SU-DHL-6 (cell line): Measurements from ENCODE around the gene SOD1.

Experiments used
- H2AFZ ChIP-seq: fragments of 200-600 bp; sonication (generic); 2 replicates; pipeline ENCODE4 v1.6.1; 2014; ENCODE audit warnings: low read depth, mild to moderate bottlenecking, moderate library complexity, mixed read lengths, antibody characterized with exemption, low read length; ENCODE audit not compliant: severe bottlenecking
- H3F3A ChIP-seq: fragments of 200-600 bp; shearing (Covaris generic); 2 replicates; pipeline ENCODE4 v1.6.0; 2016; ENCODE audit warnings: antibody characterized with exemption, mild to moderate bottlenecking; ENCODE audit not compliant: insufficient read depth
- H3K27ac ChIP-seq: fragments of 200-600 bp; sonication (generic); 2 replicates; pipeline ENCODE4 v1.5.1; 2016; ENCODE audit warnings: low read depth, mild to moderate bottlenecking, low read length, moderate library complexity, mixed read lengths
- H3K27me3 ChIP-seq: fragments of 200-600 bp; sonication (generic), shearing (Covaris generic); 2 replicates; pipeline ENCODE4 v1.6.0; 2014; ENCODE audit warnings: mild to moderate bottlenecking, low read length
- H3K36me3 ChIP-seq: fragments of 200-600 bp; sonication (generic); 2 replicates; pipeline ENCODE4 v1.6.1; 2014; ENCODE audit warnings: mild to moderate bottlenecking, low read length, mixed read lengths
- H3K4me2 ChIP-seq: fragments of 300-600, 200-600 bp; shearing (Covaris generic), sonication (generic); 2 replicates; pipeline ENCODE4 v1.6.0; 2014; ENCODE audit warnings: low read length, low read depth, mild to moderate bottlenecking; ENCODE audit not compliant: poor library complexity, severe bottlenecking
- H3K4me3 ChIP-seq: fragments of 200-600 bp; sonication (generic); 2 replicates; pipeline ENCODE4 v1.5.1; 2014; ENCODE audit warnings: antibody characterized with exemption, low read length, mild to moderate bottlenecking, mixed read lengths; ENCODE audit not compliant: insufficient read depth, poor library complexity, severe bottlenecking
- H3K79me2 ChIP-seq: fragments of 200-600 bp; sonication (generic); 2 replicates; pipeline ENCODE4 v1.6.1; 2014; ENCODE audit warnings: mild to moderate bottlenecking, low read length, moderate library complexity; ENCODE audit not compliant: insufficient read depth
- H3K9ac ChIP-seq: fragments of 200-600 bp; sonication (generic); 2 replicates; pipeline ENCODE4 v1.7.0; 2014; ENCODE audit warnings: mild to moderate bottlenecking, low read length
- H3K9me2 ChIP-seq: fragments of 200-600 bp; sonication (generic); replicated peaks from 2 replicates; pipeline ENCODE4 v1.6.1; 2014; ENCODE audit warnings: low read length; ENCODE audit not compliant: insufficient read depth
- H3K9me3 ChIP-seq: fragments of 200-600 bp; sonication (generic); 2 replicates; pipeline ENCODE4 v1.6.1; 2014; ENCODE audit warnings: low read length, mixed read lengths; ENCODE audit not compliant: insufficient read depth
- H4K20me1 ChIP-seq: fragments of 200-600 bp; sonication (generic); 2 replicates; pipeline ENCODE4 v1.6.1; 2014; ENCODE audit warnings: low read depth, mild to moderate bottlenecking, antibody characterized with exemption, low read length, moderate library complexity, mixed read lengths
- EZH2phosphoT487 ChIP-seq: fragments of 200-600 bp; sonication (generic), shearing (Covaris generic); conservative IDR thresholded peaks from 2 replicates; pipeline ENCODE4 v1.6.1; 2018; ENCODE audit warnings: mild to moderate bottlenecking, antibody characterized with exemption, low read length, moderate library complexity, mixed read lengths
- TF ChIP-seq, protein P1 (sequence below): fragments of 200-600 bp; sonication (generic); IDR thresholded peaks from one replicate; pipeline ENCODE4 v1.5.1; 2017; ENCODE audit warnings: antibody characterized with exemption, mild to moderate bottlenecking, low read length, moderate library complexity; ENCODE audit not compliant: insufficient read depth, poor library complexity, severe bottlenecking

SOD1 gene

DNA sequence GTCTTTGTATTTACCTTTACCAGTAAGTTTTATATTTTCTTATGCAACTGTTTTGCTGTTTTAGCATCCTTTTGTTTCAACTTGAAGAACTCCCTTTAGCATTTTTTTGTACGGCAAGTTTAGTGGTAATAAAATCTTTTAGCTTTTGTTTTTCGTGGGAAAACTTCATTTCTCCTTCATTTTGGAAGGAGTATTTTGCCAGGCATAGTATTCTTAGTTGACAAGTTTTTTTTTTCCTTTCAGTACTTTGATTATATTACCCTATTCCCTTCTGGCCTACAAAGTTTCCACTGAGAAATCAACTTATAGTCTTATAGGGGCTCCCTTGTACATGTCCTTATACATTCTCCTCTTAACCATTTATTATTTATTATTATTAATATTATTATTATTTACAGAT, 22.6 kb upstream of the SOD1 start:
- H3K9me3 ChIP-seq, result no peaks in the 10 kb centered on the region
- no peaks in the 10 kb centered on the region for H3F3A ChIP-seq
- H3K4me3 ChIP-seq, result no peak overlapping the region
- H3K4me2 ChIP-seq, result no peak overlapping the region
- no peak overlapping the region for H2AFZ ChIP-seq
- no peaks in the 10 kb centered on the region for H3K27me3 ChIP-seq
- H3K79me2 ChIP-seq, result no peaks in the 10 kb centered on the region
- H3K9me2 ChIP-seq, result no peaks in the 10 kb centered on the region
- H4K20me1 ChIP-seq, result no peaks in the 10 kb centered on the region
- no peaks in the 10 kb centered on the region for H3K36me3 ChIP-seq
- no peak overlapping the region for H3K27ac ChIP-seq
- TF ChIP-seq, protein P1, sequence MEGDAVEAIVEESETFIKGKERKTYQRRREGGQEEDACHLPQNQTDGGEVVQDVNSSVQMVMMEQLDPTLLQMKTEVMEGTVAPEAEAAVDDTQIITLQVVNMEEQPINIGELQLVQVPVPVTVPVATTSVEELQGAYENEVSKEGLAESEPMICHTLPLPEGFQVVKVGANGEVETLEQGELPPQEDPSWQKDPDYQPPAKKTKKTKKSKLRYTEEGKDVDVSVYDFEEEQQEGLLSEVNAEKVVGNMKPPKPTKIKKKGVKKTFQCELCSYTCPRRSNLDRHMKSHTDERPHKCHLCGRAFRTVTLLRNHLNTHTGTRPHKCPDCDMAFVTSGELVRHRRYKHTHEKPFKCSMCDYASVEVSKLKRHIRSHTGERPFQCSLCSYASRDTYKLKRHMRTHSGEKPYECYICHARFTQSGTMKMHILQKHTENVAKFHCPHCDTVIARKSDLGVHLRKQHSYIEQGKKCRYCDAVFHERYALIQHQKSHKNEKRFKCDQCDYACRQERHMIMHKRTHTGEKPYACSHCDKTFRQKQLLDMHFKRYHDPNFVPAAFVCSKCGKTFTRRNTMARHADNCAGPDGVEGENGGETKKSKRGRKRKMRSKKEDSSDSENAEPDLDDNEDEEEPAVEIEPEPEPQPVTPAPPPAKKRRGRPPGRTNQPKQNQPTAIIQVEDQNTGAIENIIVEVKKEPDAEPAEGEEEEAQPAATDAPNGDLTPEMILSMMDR, result no peak
- no peak for TF ChIP-seq EZH2phosphoT487
- H3K9ac ChIP-seq, result no peak overlapping the region

DNA sequence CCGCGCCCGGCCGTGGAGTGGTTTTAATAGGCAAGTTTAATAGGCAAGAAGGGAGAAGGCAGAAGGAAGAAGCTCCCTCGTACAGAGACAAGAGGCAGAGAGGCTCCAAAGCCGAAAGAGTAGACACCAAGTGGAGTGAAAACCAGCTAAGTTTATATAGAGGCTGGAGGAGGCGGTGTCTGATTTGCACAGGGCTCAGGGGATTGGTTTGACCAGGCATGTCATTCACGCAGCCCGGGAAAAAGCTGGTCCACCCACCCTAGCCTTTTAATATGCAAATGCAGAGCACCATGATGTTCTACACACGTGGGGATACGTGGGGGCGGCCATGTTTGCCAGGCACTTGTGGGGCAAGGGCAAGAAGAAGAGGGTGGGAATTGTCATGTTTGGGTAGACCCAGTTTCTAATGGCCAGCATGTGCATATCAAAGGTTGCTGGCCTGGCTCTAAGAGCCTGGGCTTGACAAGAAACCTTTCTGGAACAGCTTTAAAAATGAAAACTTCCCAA, 18.0 kb upstream of the SOD1 start:
- H3K27ac ChIP-seq, result no peak overlapping the region
- no peaks in the 10 kb centered on the region for H3K9me2 ChIP-seq
- H3F3A ChIP-seq, result no peaks in the 10 kb centered on the region
- H3K9ac ChIP-seq, result no peak overlapping the region
- no peak overlapping the region for H3K4me3 ChIP-seq
- no peaks in the 10 kb centered on the region for H3K27me3 ChIP-seq
- H3K36me3 ChIP-seq, result no peaks in the 10 kb centered on the region
- H3K4me2 ChIP-seq, result no peak overlapping the region
- H3K9me3 ChIP-seq, result no peaks in the 10 kb centered on the region
- H4K20me1 ChIP-seq, result no peaks in the 10 kb centered on the region
- no peaks in the 10 kb centered on the region for H3K79me2 ChIP-seq
- TF ChIP-seq, protein P1, result no peak
- TF ChIP-seq EZH2phosphoT487, result no peak
- no peak overlapping the region for H2AFZ ChIP-seq

DNA sequence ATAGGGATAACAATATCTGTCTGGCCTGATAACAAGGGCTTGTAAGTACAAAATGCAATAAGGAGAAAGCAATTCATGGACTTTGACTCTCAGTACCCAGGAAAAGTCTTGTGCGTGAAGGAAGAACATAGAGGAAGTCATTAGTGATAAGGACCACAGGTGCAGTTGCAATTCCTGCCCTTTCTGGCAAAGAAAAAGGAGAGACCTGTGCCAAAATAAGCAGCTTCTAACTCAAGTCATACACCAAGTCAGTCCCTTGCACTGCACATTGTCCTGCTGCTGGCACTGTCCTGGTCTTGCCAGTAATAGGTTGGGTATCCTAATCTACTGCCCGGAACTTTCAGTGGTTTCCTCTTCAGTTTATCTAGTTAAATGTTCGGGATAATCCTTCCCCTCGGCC, 14.8 kb upstream of the SOD1 start:
- Histone ChIP-seq H3K36me3 (no peaks in the 10 kb centered on the region), H3K9me3 (no peaks in the 10 kb centered on the region), H4K20me1 (no peaks in the 10 kb centered on the region), H3K4me2 (no peak overlapping the region), H3K27me3 (no peaks in the 10 kb centered on the region), H3K4me3 (no peak overlapping the region), H3F3A (no peaks in the 10 kb centered on the region), H2AFZ (no peak overlapping the region), H3K79me2 (no peaks in the 10 kb centered on the region), H3K27ac (no peak overlapping the region), H3K9me2 (no peaks in the 10 kb centered on the region), H3K9ac (no peak overlapping the region)
- TF ChIP-seq, protein P1, result no peak
- TF ChIP-seq EZH2phosphoT487, result no peak
